GM12878 (cell line): ENCODE results near the gene CDC42BPB. TPM values are rescaled to one million over a fixed set of nuclear protein-coding genes. Genes with fewer than 3 reads are reported as not detected.
A peak's percentile ranks its signal among the peaks of the same experiment; 100 is the strongest.

Experiments used
- ATAC-seq: fragments of 200-7000 bp; cut with Tn5 transposase; 3 replicates; pipeline ENCODE4 v1.9.1; 2020; ENCODE audit warnings: mild to moderate bottlenecking, moderate library complexity
- BruUV-seq: library from RNA; stranded (reverse); fragments of 400-500 nt; replicated peaks from 2 replicates; lab custom pipeline; 2021; lab: Mats Ljungman, UMichigan
- CTCF ChIA-PET: fragments of 300-600 bp; sonication (Branson Sonifier 250); formaldehyde crosslinking; extraction: SDS; loops from one replicate; lab custom pipeline; 2021; ENCODE audit warnings: inconsistent platforms; lab: Yijun Ruan, JAX
- POLR2A ChIA-PET: fragments of 350-600 bp; formaldehyde crosslinking; extraction: SDS; loops from one replicate; lab custom pipeline; 2021; ENCODE audit warnings: inconsistent platforms; lab: Charles Lee
- RAD21 ChIA-PET: fragments of 300-600 bp; sonication (Branson Sonifier 250); formaldehyde crosslinking; loops from one replicate; lab custom pipeline; 2023; ENCODE audit warnings: antibody characterized with exemption; ENCODE audit not compliant: unreplicated experiment; lab: Charles Lee
- SMC1A ChIA-PET: fragments of 300-600 bp; sonication (Branson Sonifier 250); formaldehyde crosslinking; loops from one replicate; lab custom pipeline; 2023; ENCODE audit not compliant: unreplicated experiment, uncharacterized antibody; lab: Charles Lee
- DNase-seq: peaks from one replicate; pipeline ENCODE4 v3.0.0-alpha.2; 2011; ENCODE audit warnings: low read depth, low spot score
- FAIRE-seq: peaks from 3 replicates; lab custom pipeline; 2011; peaks lifted over from hg19 to GRCh38; lab: Jason Lieb, UNC
- H2AFZ ChIP-seq: 2 replicates; pipeline ENCODE4 v1.6.0; 2011; ENCODE audit warnings: low read depth, low read length, control low read depth; ENCODE audit not compliant: control insufficient read depth
- H3K27ac ChIP-seq: 2 replicates; pipeline ENCODE4 v1.5.1; 2011; ENCODE audit warnings: control low read depth; ENCODE audit not compliant: control insufficient read depth, insufficient read depth
- H3K27me3 ChIP-seq, 2 experiments: replicated peaks in 1 of 2; 2 replicates each; pipeline versions ENCODE4 v1.6.0 to v1.6.1; 2011; ENCODE audit warnings: low read length in 1 of 2; ENCODE audit not compliant: control insufficient read depth in 2 of 2, insufficient read depth in 2 of 2
- H3K36me3 ChIP-seq, 2 experiments: 2 replicates each; pipeline ENCODE4 v1.5.1; 2011; ENCODE audit warnings: low read length in 1 of 2; ENCODE audit not compliant: control insufficient read depth in 2 of 2, insufficient read depth in 2 of 2
- H3K4me1 ChIP-seq: 2 replicates; pipeline ENCODE4 v1.6.1; 2011; ENCODE audit warnings: mild to moderate bottlenecking, low read length, moderate library complexity, mixed read lengths; ENCODE audit not compliant: control insufficient read depth, insufficient read depth
- H3K4me2 ChIP-seq: 2 replicates; pipeline ENCODE4 v1.6.0; 2011; ENCODE audit warnings: control low read depth; ENCODE audit not compliant: control insufficient read depth, insufficient read depth
- H3K4me3 ChIP-seq: fragments of 200-600 bp; sonication (generic); 2 replicates; pipeline ENCODE4 v1.5.1; 2016
- H3K79me2 ChIP-seq: 2 replicates; pipeline ENCODE4 v1.6.0; 2011; ENCODE audit warnings: low read length; ENCODE audit not compliant: control insufficient read depth, insufficient read depth
- H3K9ac ChIP-seq: 2 replicates; pipeline ENCODE4 v1.8.0; 2011; ENCODE audit warnings: low read length, control low read depth, mixed read lengths; ENCODE audit not compliant: control insufficient read depth, insufficient read depth
- H3K9me3 ChIP-seq: replicated peaks from 3 replicates; pipeline ENCODE4 v1.5.1; 2011; ENCODE audit warnings: mild to moderate bottlenecking, low read length; ENCODE audit not compliant: control insufficient read depth, insufficient read depth
- H4K20me1 ChIP-seq: 2 replicates; pipeline ENCODE4 v1.6.0; 2011; ENCODE audit not compliant: control insufficient read depth, insufficient read depth
- BCL3 ChIP-seq: IDR thresholded peaks from 2 replicates; pipeline ENCODE4 v1.6.1; 2011; ENCODE audit warnings: borderline replicate concordance, low read depth, mild to moderate bottlenecking, moderate library complexity, low read length; ENCODE audit not compliant: insufficient read depth, poor library complexity, severe bottlenecking
- CHD2 ChIP-seq: IDR thresholded peaks from 2 replicates; pipeline ENCODE4 v1.6.1; 2011; ENCODE audit warnings: low read depth, low read length, improper control_type of control experiment, borderline replicate concordance
- GABPA ChIP-seq: IDR thresholded peaks from 2 replicates; pipeline ENCODE4 v1.6.1; 2014; ENCODE audit warnings: antibody characterized with exemption, low read depth, mild to moderate bottlenecking, inconsistent platforms
- HDGF ChIP-seq: fragments of 450-650 bp; IDR thresholded peaks from 2 replicates; pipeline ENCODE4 v1.6.1; 2016; ENCODE audit warnings: antibody characterized with exemption
- POLR2A ChIP-seq: IDR thresholded peaks from 2 replicates; pipeline ENCODE4 v1.6.1; 2011; ENCODE audit warnings: low read depth, mild to moderate bottlenecking, low read length
- POLR2AphosphoS2 ChIP-seq: IDR thresholded peaks from 2 replicates; pipeline ENCODE4 v1.6.1; 2011; ENCODE audit warnings: low read depth, mild to moderate bottlenecking, low read length, improper control_type of control experiment, moderate library complexity
- SUPT20H ChIP-seq: IDR thresholded peaks from 2 replicates; pipeline ENCODE4 v1.6.1; 2011; ENCODE audit warnings: low read depth, mild to moderate bottlenecking, low read length, moderate library complexity, borderline replicate concordance; ENCODE audit not compliant: control insufficient read depth
- ZBTB33 ChIP-seq: fragments of 450-650 bp; IDR thresholded peaks from 2 replicates; pipeline ENCODE4 v1.6.1; 2017; ENCODE audit warnings: mild to moderate bottlenecking
- WGBS: methylation state at CpG from one replicate; pipeline ENCODE4 v1.1.6; 2016; ENCODE audit warnings: low lambda C conversion rate; ENCODE audit not compliant: insufficient replicate concordance, insufficient coverage; ENCODE audit errors: missing lambda C conversion rate; 5-methylcytosine and 5-hydroxymethylcytosine counted together
- in situ Hi-C: fragments of 300-500 bp; cut with MboI; formaldehyde crosslinking; loops from 9 replicates; pipeline ENCODE4 v1.14.3; 2018; ENCODE audit warnings: mixed read lengths
- intact Hi-C: fragments of 100-400 bp; cut with micrococcal nuclease; formaldehyde crosslinking; loops from one replicate; pipeline ENCODE4 v1.14.2; 2022; ENCODE audit not compliant: unreplicated experiment
- polyA plus RNA-seq, 11 experiments: library from polyadenylated mRNA; depleted of rRNA in 4 of 11; unstranded in 6 of 11; stranded (reverse) in 5 of 11; fragments of >200 nt; fragmentation: Nextera tagmentation in 4 of 11; fragmentation: Illumina TruSeq in 1 of 11; extraction: Ambion mirVana in 4 of 11; extraction: Trizol in 1 of 11; gene quantifications; 1 replicate in 1 of 11; 2 replicates in 10 of 11; pipeline versions ENCODE4 v1.2.1 to v1.2.3, GENCODE V29; 2011 to 2016; ENCODE audit warnings: inconsistent platforms in 2 of 11, missing spikeins in 2 of 11, low read depth in 1 of 11
- total RNA-seq, 4 experiments: library from RNA; depleted of rRNA in 3 of 4; stranded (reverse); fragments of >200 nt in 3 of 4; fragmentation: Illumina TruSeq in 1 of 4; extraction: Trizol in 1 of 4; gene quantifications; 2 replicates each; pipeline versions ENCODE4 v1.2.1 to v1.2.3, GENCODE V29; 2013 to 2021

The CDC42BPB gene
- total and polyA plus RNA-seq, 10 of the 15 experiments (the other 5 are each of a cell fraction or from before 2014, with no cell fraction given) = 0.42 to 22.1 (median 13.3) TPM

- intact Hi-C loops = loop anchor here (10.0 kb wide), 2 partner anchors 317 to 387 kb away; partner anchors contain the start of gene RCOR1
- no TSS peak for BruUV-seq
- Histone ChIP-seq H3K36me3 (peaks cover 3 to 10% of the 10 kb centered on the region in 2 experiments; a peak in 3 of 4 replicates), H3K27ac (no peak overlapping the region), H3K9me3 (no peaks in the 10 kb centered on the region), H3K4me3 (no peak overlapping the region), H3K27me3 (no peaks in the 10 kb centered on the region), H2AFZ (no peak overlapping the region)
- in situ Hi-C loops = loop anchor here (5.0 kb wide), 1 partner anchor 215 kb away; no protein-coding TSS in a partner anchor
- ChIA-PET CTCF (interaction anchor here (1.2 to 1.3 kb wide), 4 partner anchors 12 to 219 kb away, joined by 3 to 5 read pairs (median 4); no protein-coding TSS in a partner anchor), POLR2A (interaction anchor here (0.9 kb wide), 1 partner anchor 13 kb away, joined by 3 read pairs; no protein-coding TSS in a partner anchor), SMC1A (interaction anchor here (0.6 to 1.2 kb wide), 2 partner anchors 199 to 218 kb away, joined by 3 to 7 read pairs; no protein-coding TSS in a partner anchor), RAD21 (no interaction called here)
- no peak for FAIRE-seq
- WGBS = 93% methylated on average over 20 of the region's 21 CpGs
- peak; percentile 68 for TF ChIP-seq POLR2A
- no peak for TF ChIP-seq ZBTB33
- no peak for TF ChIP-seq SUPT20H
- peak; percentile 9 for TF ChIP-seq BCL3
- TF ChIP-seq POLR2AphosphoS2 = 0 out of 2 replicates have a peak, but pooled peaks have one; percentile 4
- no peak for TF ChIP-seq GABPA
- no peak for TF ChIP-seq HDGF
- no peak for TF ChIP-seq CHD2
- TF ChIP-seq, all 136 proteins: peak for 3
- Histone ChIP-seq H4K20me1 (no peaks in the 10 kb centered on the region), H3K9ac (no peak overlapping the region), H3K4me1 (peaks cover 16% of the 10 kb centered on the region), H3K4me2 (no peak overlapping the region), H3K79me2 (no peaks in the 10 kb centered on the region)
- no peak for ATAC-seq
- DNase-seq = no peak
Measured at GRCh38 chr14:102911991-102912761, 145.2 kb downstream of the CDC42BPB start.
